ENCODE results near the gene GLIS1.

The GLIS1 gene

DNA sequence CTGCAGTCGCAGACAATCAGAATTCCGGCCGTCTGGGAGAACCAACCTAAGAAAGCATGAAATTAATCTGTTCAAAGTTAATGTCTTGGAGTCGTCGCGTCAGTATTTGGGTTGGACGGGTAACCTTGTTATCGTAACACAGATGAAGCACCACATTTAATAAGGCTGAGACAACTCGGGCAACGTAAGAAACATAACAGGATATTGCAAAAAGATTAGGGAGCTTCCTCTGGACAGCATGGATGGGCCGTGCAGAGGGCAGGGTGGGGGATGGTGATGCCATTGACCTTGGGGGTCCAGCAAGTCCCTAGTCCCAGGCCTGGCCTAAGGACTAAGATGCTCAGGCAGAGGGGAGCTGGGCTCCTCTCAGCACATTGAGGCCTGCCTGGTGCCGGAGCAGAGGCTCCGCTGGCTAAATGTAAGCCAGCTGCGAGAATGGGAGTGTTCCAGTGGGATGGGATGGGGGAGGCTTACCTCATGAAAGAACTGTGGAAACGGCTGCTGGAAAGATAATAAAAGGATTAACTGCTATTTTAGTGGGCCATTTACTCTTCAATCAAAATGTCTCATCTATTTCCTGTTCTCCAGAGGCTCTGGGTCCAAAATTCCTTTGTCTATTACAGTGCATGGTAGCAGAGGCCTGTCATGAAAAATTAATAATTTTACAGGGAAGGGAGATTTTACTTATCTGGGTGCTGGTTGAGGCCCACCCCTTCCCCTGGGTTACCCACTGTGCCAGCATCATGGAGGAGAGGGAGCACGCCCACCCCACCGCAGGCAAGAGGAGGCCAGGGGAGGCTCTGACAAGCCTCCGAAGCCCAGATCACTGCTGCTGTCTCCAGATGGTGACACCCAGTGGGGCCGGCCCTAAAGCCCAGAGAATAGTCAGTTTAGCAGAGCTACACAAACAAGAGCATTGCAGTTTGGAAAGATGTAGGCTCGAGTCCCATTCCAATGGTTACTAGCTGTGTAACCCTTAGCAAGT is 148.1 kb downstream of the GLIS1 start:
- DNase-seq = no peak

DNA sequence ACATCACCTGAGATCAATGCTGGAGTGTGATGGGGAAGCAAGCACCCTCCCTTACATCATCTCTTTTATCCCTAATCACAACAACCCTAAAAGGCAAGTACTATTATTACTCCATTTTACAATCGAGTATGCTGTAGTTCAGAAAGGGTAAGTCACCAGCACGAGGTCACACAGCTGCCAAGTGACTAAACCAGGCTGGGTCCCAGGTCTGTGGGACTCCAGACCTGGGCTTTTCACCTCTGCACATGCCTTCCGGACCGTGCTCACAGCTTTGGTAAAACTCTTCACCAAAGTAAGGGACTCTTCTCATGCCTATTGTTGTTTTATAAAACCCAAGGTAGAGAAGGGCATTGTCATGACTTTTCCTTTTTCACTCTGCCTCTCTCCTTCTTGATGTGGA is 148.9 kb downstream of the GLIS1 start:
- DNase-seq = no peak

- DNase-seq = no peak
Measured at GRCh38 chr1:53589043-53589887, 149.7 kb downstream of the GLIS1 start.

- DNase-seq = no peak
Measured at GRCh38 chr1:53588053-53588779, 150.7 kb downstream of the GLIS1 start.

DNA sequence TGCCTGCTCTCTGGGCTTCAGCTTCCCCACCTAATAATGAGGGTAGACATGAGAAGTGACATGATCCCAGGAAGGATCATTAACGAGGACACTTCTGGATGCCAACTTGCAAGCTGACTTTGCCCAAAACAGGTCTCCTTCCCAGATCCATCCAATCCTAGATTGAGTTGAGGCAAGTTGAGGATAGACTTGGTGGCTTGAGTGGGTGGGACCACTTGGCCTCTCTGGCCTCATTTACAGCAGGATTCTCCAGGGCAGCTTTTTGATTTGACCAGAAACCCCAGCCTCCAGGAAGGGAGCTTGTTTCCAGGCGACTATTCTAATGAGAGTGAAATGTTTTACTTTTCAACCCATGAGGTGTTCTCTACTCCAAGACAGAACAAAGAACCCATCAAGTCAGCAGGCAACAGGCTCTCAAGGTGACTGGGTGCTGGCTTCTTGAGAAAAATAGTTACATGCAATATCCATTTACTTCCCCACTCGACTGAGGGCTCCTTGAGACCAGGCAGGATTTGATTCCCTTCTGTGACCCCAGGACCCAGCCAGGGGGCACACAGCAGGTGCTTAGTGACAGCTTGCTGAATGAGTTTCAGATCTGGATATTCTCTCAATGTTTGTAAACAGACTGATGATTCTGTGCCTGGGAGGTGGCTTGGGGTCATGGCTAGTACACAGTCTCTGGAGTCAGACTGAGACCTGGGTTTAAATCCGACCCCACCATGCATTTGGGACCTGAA is 151.5 kb downstream of the GLIS1 start:
- no peak for DNase-seq

- no peak for DNase-seq
Measured at GRCh38 chr1:53586765-53587164, 152.2 kb downstream of the GLIS1 start.

GRCh38 chr1:53585565-53585964 is 153.4 kb downstream of the GLIS1 start:
- no peak for DNase-seq

DNA sequence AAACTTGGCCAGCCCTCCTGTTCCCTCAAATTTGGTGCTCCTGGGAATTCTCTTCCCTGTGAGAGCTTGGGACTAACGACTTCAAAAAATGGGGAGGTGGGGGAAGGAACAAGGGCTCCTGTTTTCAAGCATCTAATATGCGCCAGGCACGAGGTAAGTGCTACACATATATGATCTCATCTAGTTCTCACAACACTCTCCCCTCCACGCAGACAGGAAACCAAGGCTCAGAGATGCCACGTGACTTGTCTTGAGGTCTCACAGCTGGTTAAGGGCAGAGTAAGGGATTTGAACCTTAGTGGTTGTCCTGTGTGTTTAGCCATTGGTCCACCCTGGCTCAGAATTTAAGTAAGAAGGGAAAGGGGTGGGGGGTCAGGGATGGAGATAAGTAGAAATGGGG is 153.8 kb downstream of the GLIS1 start:
- DNase-seq = no peak

DNA sequence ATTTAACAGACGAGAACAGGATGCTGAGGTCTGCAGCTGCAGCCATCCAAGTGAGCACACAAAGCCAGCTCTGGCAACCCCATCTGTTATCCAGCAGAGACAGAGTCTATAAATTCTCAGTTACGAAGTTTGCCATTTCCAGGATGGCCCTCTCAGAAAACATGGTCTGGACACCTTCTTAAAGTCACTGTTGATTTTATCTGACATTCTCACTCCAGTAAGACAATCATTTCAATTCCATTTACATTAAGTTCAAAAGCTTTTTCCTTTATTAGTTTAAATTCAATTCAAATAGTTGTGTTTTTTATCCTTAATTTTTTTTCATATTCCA is 154.2 kb downstream of the GLIS1 start:
- no peak for DNase-seq

DNA sequence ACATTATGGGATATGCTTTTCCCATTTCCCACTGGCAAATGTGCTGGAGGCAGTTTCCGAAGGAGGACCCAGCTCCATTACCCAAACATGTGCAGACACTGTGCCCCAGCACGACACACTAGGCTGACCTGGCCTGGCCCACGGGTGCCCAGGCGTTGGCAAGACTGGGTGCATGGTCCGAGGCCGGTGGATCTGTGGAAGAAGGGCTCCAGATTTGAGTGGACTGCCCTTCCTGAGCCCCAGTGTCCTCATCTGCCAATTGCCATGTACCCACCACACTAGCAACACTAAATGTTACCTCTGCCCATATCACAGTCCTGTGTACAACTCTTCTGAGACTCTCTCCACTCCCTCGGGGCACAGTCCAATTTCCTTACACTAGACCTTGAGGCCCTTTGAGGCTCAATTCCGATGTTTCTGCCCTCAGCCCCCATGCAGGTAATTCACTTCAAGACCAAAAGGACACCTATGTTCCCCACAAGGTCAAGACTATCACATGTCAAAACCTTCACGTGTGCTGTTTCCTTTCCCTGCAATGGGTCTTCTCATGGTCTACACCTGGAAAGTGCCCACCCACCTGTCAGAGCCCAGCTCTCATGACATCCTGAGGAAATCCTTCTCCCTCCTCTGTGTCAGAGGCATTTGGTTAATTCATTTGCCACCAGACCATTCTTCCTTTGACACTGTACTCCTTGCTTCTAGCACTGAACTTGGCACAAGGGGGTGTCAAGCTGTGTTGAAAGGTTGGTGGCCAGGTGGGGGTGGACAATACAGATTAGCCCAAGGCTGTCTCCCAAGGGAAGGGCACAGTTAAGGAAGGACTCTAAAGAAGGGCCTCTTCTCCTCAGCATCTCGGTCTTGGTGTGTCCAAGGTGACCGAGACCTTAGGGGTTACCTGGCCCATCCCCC is 154.8 kb downstream of the GLIS1 start:
- DNase-seq = no peak

DNA sequence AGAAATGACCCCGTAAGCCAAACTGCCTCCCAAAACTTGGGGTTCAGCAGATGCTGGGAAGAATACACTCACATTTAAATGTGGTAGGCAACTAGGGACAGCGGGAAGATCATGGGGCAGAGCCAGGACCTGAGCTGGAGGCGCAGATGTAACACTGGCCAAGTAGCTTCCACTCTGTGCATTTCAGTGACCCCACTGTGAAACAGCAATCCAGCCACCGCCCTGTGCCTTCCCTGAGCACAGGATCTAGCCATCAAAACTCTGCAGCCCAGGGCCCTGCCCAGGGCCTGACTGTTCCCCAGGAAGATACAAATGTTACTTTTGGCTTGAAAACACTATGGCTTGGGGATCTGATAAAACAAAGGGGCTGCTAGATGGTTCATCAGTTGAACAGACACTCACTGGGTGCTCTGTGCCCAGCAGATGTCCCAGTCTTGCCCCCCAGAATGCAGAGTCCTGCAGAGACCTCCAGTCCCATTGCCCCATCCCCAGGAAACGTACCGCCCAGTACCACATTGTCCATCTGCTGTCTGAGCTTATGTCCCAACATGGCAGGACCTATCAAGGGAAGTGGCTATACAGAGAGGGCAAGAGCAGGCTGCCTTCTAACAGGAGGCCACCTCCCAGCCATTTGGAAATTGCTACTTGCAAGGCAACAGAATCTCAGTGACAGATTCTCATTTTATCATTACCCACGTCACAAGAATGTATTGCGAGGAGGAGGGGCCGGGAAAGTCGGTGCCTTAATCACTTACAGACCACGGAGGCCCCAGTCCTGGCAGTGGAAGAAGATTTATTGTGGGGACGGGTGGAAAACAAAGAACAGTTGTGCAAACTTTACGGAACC is 155.7 kb downstream of the GLIS1 start:
- DNase-seq = no peak

GRCh38 chr1:53582211-53583020 is 156.5 kb downstream of the GLIS1 start:
- no peak for DNase-seq

GRCh38 chr1:53581476-53581875 is 157.5 kb downstream of the GLIS1 start:
- DNase-seq = no peak

- DNase-seq = no peak
Measured at GRCh38 chr1:53580739-53581475, 158.1 kb downstream of the GLIS1 start.

DNA sequence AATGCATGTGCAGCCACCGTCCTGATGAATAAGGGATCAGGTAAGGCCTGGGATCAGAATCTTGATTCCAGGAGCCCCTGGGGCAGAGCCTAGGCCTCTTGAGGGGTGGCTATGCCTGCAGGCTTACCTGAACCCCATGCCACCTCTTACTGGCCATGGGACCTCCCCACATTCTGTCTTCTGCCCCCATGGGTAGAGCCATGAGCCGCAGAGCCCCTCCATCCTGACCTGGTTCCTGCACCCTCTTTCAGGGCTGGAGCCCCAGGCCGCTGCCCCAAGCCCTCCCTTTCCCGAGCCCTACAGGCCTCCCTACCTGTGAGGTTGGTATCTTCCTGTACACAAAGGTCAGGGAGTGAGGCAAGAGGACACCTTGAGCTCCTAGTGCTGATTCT is 159.0 kb downstream of the GLIS1 start:
- DNase-seq = no peak

DNA sequence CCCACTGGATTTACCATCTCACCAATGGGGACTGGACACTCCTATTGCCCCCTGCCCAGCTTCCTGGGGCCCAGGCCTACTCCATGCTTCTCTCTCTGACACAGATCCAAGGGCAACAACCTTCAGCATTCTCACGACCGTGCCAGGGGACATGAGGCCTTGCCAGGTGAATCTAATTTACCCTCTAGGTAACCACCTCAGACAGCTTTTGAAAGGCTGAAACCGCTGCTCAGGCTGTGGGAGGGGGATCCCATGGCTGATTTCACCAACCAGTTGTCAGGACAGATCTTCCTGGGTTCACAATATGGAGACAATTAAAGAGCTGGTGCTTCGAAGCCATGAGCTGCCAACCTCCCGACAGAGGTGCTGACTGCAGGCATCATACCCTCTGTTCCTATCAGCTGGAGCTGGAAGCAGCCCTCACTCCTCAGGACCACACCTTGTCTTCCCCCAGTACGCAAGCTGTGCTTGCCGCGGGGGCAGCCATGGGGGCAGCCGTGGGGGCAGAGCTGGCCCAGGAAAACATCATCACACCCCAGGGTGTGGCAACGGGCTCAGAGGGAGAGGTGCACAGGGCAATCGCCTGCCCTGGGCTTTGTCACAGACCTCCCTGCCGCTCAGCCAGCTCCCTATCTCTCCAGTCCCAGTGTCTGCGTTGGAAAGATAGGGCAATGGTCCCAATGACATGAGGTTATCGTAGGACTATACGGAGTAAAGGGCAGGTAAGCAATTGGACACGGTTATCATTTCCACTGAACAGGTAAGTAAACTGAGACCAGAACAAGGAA is 159.5 kb downstream of the GLIS1 start:
- no peak for DNase-seq

- no peak for DNase-seq
Measured at GRCh38 chr1:53578358-53578757, 160.6 kb downstream of the GLIS1 start.

DNA sequence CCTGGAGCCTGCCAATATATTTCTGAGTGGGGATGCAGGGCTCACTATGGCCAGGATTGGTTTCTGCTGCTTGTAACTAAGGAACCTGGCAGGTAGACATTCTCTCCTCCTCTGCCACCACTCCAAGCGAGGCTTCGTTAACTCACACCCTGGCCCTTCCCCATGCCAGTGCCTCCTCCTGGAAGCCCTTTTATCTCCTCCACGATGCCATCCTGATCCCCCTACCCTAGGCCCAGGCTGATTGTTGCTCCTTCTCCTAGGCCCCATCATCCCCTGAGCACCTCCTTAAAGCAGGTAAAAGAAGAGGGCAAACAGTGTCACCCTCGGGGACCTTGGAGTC is 161.2 kb downstream of the GLIS1 start:
- DNase-seq = no peak
